HepG2 (cell line): ENCODE data around the gene STK25. TPM values are rescaled to one million over a fixed set of nuclear protein-coding genes. Genes with fewer than 3 reads are reported as not detected.

Experiments used
- ADNP ChIP-seq: sonication (generic); formaldehyde crosslinking; IDR thresholded peaks from 2 replicates; pipeline ENCODE4 v1.4.0; 2020; ENCODE audit warnings: missing genetic modification reagents
- CREB3 ChIP-seq: sonication (generic); formaldehyde crosslinking; IDR thresholded peaks from 2 replicates; pipeline ENCODE4 v1.5.0; 2020; ENCODE audit warnings: missing genetic modification reagents
- FOXA1 ChIP-seq, 2 experiments: fragments of 450-650 bp in 1 of 2; sonication (generic) in 1 of 2; formaldehyde crosslinking in 1 of 2; IDR thresholded peaks; 2 replicates each; pipeline versions ENCODE4 v1.4.0 to v1.6.1; 2016 to 2020; ENCODE audit warnings: missing genetic modification reagents in 1 of 2
- GLI4 ChIP-seq: sonication (generic); formaldehyde crosslinking; IDR thresholded peaks from 2 replicates; pipeline ENCODE4 v1.5.1; 2020; ENCODE audit warnings: missing genetic modification reagents, mild to moderate bottlenecking, moderate library complexity, borderline replicate concordance
- KLF11 ChIP-seq: IDR thresholded peaks from 2 replicates; pipeline ENCODE4 v1.6.1; 2016; ENCODE audit warnings: missing compliant biosample characterization
- KLF6 ChIP-seq: IDR thresholded peaks from 2 replicates; pipeline ENCODE4 v1.8.0; 2016; ENCODE audit warnings: missing biosample characterization, missing genetic modification reagents
- RBAK ChIP-seq: sonication (generic); formaldehyde crosslinking; IDR thresholded peaks from 2 replicates; pipeline ENCODE4 v1.5.1; 2020; ENCODE audit warnings: mild to moderate bottlenecking, missing genetic modification reagents
- RNF2 ChIP-seq: fragments of 450-650 bp; conservative IDR thresholded peaks from 2 replicates; pipeline ENCODE4 v1.6.1; 2016; ENCODE audit warnings: low read depth
- RXRA ChIP-seq: sonication (generic); formaldehyde crosslinking; IDR thresholded peaks from 2 replicates; pipeline ENCODE4 v1.5.1; 2020; ENCODE audit warnings: missing genetic modification reagents
- SNAPC2 ChIP-seq: sonication (generic); formaldehyde crosslinking; IDR thresholded peaks from 2 replicates; pipeline ENCODE4 v1.8.1; 2022; ENCODE audit warnings: mild to moderate bottlenecking, missing genetic modification reagents
- ZC3H4 ChIP-seq: sonication (generic); formaldehyde crosslinking; IDR thresholded peaks from 2 replicates; pipeline ENCODE4 v1.4.0; 2020; ENCODE audit warnings: missing genetic modification reagents, borderline replicate concordance
- ZNF121 ChIP-seq: sonication (generic); formaldehyde crosslinking; IDR thresholded peaks from 2 replicates; pipeline ENCODE4 v1.5.0; 2020; ENCODE audit warnings: mild to moderate bottlenecking, missing genetic modification reagents
- ZNF124 ChIP-seq: sonication (generic); formaldehyde crosslinking; IDR thresholded peaks from 2 replicates; pipeline ENCODE4 v1.4.0; 2020; ENCODE audit warnings: missing genetic modification reagents
- ZNF275 ChIP-seq: sonication (generic); formaldehyde crosslinking; IDR thresholded peaks from 2 replicates; pipeline ENCODE4 v1.8.0; 2022; ENCODE audit warnings: missing genetic modification reagents, mild to moderate bottlenecking, inconsistent platforms, borderline replicate concordance
- ZNF468 ChIP-seq: sonication (generic); formaldehyde crosslinking; IDR thresholded peaks from 2 replicates; pipeline ENCODE4 v1.8.0; 2022; ENCODE audit warnings: mild to moderate bottlenecking, moderate library complexity, missing genetic modification reagents
- ZNF644 ChIP-seq: IDR thresholded peaks from 2 replicates; pipeline ENCODE4 v1.6.1; 2016; ENCODE audit warnings: low read depth
- ZNF691 ChIP-seq: sonication (generic); formaldehyde crosslinking; IDR thresholded peaks from 2 replicates; pipeline ENCODE4 v1.4.0; 2020; ENCODE audit warnings: missing genetic modification reagents, low read depth, mild to moderate bottlenecking, borderline replicate concordance
- ZNF740 ChIP-seq: sonication (generic); formaldehyde crosslinking; IDR thresholded peaks from 2 replicates; pipeline ENCODE4 v1.4.0; 2020; ENCODE audit warnings: missing genetic modification reagents
- ZXDC ChIP-seq: sonication (generic); formaldehyde crosslinking; IDR thresholded peaks from 2 replicates; pipeline ENCODE4 v1.5.0; 2020; ENCODE audit warnings: mild to moderate bottlenecking, missing genetic modification reagents
- polyA plus RNA-seq, 8 experiments: library from polyadenylated mRNA; depleted of rRNA in 3 of 8; stranded (reverse) in 7 of 8; unstranded in 1 of 8; fragments of >200 nt; fragmentation: Illumina TruSeq in 4 of 8; extraction: Trizol in 4 of 8; gene quantifications; 2 replicates each; pipeline versions ENCODE4 v1.2.1 to v1.2.3, GENCODE V29; 2011 to 2016; ENCODE audit warnings: low read depth in 4 of 8, missing spikeins in 1 of 8, mixed read lengths in 1 of 8; ENCODE audit not compliant: insufficient read depth in 1 of 8
- total RNA-seq, 5 experiments: library from RNA; depleted of rRNA; stranded (reverse); fragments of >200 nt; fragmentation: Illumina TruSeq; extraction: Trizol; gene quantifications; 2 replicates each; pipeline ENCODE4 v1.2.3, GENCODE V29; 2016; ENCODE audit warnings: low read depth in 1 of 5
- TF ChIP-seq, protein P1 (sequence below): sonication (generic); formaldehyde crosslinking; conservative IDR thresholded peaks from 2 replicates; pipeline ENCODE4 v1.8.0; 2022; ENCODE audit warnings: missing genetic modification reagents
- TF ChIP-seq, protein P2 (sequence below): sonication (generic); formaldehyde crosslinking; IDR thresholded peaks from 2 replicates; pipeline ENCODE4 v1.4.0; 2020; ENCODE audit warnings: missing genetic modification reagents

Gene STK25
- total and polyA plus RNA-seq, 2 of the 13 experiments (the other 11 are each of a cell fraction or from before 2014, with no cell fraction given), result 177 to 481 TPM

DNA sequence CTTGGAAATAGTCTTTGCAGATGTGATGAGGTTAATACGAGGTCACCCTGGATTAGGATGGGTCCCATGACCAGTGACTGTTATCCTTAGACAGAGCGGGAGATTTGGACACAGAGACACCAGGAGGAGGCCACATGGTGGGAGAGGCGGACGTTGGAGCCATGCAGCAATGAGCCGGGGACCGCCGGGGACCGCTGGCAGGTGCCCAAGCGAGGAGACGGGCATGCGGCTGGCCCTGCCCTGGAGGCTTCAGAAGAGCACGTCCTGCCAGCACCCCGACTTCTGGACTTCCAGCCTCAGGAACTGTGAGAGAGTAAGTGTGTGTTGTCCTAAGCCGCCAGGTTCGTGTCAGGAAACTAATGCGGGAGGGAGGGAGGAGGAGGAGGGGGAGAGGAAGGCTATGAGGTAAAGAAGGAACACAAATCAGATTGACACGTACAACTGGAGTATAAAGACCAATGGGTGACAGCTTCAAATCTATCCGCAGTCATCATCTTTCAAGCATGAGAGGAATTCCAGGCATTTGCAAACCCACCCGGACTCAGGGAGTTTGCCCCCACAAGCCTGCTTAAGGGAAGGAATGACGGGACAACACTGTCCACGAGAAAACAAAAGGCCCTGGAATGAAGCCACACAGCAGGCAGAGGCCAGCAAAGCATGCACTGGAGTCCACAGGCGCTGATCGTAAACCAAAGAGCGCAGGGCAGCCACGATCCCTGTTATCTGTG, 38.6 kb upstream of the STK25 start (continued):
- TF ChIP-seq FOXA1 (IDR thresholded peaks at IDR 0.05) (no peak), FOXA1 (CRISPR knock-in tag; IDR thresholded peaks at IDR 0.05) (no peak), ZXDC (CRISPR knock-in tag) (no peak), ZNF644 (CRISPR knock-in tag) (no peak), ZNF121 (CRISPR knock-in tag) (peak; percentile 40; the same call in 1 of the 2 replicates), ZNF691 (peak; percentile 51; the same call in 1 of the 2 replicates), ZNF275 (no peak), RNF2 (peak; percentile 85), ZNF468 (0 out of 2 replicates have a peak, but pooled peaks have one; percentile 60), RBAK (CRISPR knock-in tag) (no peak), ZNF124 (CRISPR knock-in tag) (0 out of 2 replicates have a peak, but pooled peaks have one; percentile 32), CREB3 (CRISPR knock-in tag) (no peak), GLI4 (no peak), ZNF740 (CRISPR knock-in tag) (no peak), SNAPC2 (no peak), ZC3H4 (no peak), KLF6 (CRISPR knock-in tag) (no peak), ADNP (CRISPR knock-in tag) (no peak), RXRA (CRISPR knock-in tag) (peak; percentile 34; the same call in 1 of the 2 replicates), KLF11 (CRISPR knock-in tag) (no peak)
- TF ChIP-seq, protein P1, sequence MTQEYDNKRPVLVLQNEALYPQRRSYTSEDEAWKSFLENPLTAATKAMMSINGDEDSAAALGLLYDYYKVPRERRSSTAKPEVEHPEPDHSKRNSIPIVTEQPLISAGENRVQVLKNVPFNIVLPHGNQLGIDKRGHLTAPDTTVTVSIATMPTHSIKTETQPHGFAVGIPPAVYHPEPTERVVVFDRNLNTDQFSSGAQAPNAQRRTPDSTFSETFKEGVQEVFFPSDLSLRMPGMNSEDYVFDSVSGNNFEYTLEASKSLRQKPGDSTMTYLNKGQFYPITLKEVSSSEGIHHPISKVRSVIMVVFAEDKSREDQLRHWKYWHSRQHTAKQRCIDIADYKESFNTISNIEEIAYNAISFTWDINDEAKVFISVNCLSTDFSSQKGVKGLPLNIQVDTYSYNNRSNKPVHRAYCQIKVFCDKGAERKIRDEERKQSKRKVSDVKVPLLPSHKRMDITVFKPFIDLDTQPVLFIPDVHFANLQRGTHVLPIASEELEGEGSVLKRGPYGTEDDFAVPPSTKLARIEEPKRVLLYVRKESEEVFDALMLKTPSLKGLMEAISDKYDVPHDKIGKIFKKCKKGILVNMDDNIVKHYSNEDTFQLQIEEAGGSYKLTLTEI (CRISPR knock-in tag), result no peak
- TF ChIP-seq, protein P2, sequence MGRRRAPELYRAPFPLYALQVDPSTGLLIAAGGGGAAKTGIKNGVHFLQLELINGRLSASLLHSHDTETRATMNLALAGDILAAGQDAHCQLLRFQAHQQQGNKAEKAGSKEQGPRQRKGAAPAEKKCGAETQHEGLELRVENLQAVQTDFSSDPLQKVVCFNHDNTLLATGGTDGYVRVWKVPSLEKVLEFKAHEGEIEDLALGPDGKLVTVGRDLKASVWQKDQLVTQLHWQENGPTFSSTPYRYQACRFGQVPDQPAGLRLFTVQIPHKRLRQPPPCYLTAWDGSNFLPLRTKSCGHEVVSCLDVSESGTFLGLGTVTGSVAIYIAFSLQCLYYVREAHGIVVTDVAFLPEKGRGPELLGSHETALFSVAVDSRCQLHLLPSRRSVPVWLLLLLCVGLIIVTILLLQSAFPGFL (CRISPR knock-in tag), result no peak
